ENCODE results near the gene C11orf54. TPM values are rescaled to one million over a fixed set of nuclear protein-coding genes. Genes with fewer than 3 reads are reported as not detected.

The C11orf54 gene
- polyA plus RNA-seq, 1 donor (not counting 4 experiments of a cell fraction or from before 2014, with no cell fraction given), result 11.9 TPM

- TF ChIP-seq CTCF (optimal IDR thresholded peaks at IDR 0.05 in 1 of 3, IDR thresholded peaks at IDR 0.05 in 1 of 3, conservative IDR thresholded peaks at IDR 0.05 in 1 of 3; ENCODE audit: extremely low read depth in 1 of 3, insufficient read depth in 2 of 3, low read length in 3 of 3) (no peak), EZH2 (IDR thresholded peaks at IDR 0.05; ENCODE audit: low read length) (no peak)
- Histone ChIP-seq H3K27ac (ENCODE audit: control insufficient read depth, insufficient read depth, low read length) (peak overlapping the region; percentile 95), H3K79me2 (ENCODE audit: control insufficient read depth, insufficient read depth, low read length) (peaks cover 47% of the 10 kb centered on the region), H2AFZ (ENCODE audit: control insufficient read depth, low read length) (peak overlapping the region; percentile 98), H3K9me3 (ENCODE audit: control insufficient read depth, low read depth, low read length) (no peaks in the 10 kb centered on the region), H3K9me1 (ENCODE audit: control insufficient read depth, extremely low read depth, insufficient read depth, low read length) (no peaks in the 10 kb centered on the region), H4K20me1 (ENCODE audit: control insufficient read depth, extremely low read depth, insufficient read depth, low read length) (peaks cover 12% of the 10 kb centered on the region), H3K4me1 (ENCODE audit: control insufficient read depth, extremely low read depth, insufficient read depth, low read length) (peaks cover 27% of the 10 kb centered on the region), H3K9ac (ENCODE audit: control insufficient read depth, extremely low read depth, insufficient read depth, low read length) (peak overlapping the region; percentile 98), H3K4me3 (ENCODE audit: control insufficient read depth in 2 of 3, extremely low read depth in 1 of 3, insufficient read depth in 2 of 3, low read depth in 1 of 3, low read length in 3 of 3) (peak overlapping the region; percentile 85 to 97 (median 90)), H3K27me3 (ENCODE audit: control insufficient read depth, extremely low read depth, insufficient read depth, low read length) (no peaks in the 10 kb centered on the region), H3K36me3 (ENCODE audit: control insufficient read depth in 2 of 2, extremely low read depth in 1 of 2, insufficient read depth in 2 of 2, low read length in 2 of 2) (peaks cover 1 to 5% of the 10 kb centered on the region in 2 experiments), H3K4me2 (ENCODE audit: control insufficient read depth, extremely low read depth, insufficient read depth, low read depth, low read length) (peak overlapping the region; percentile 86)
- dilution Hi-C loops (cut with MboI; ENCODE audit: extremely low pct_ligation_motif_present, low sequenced_read_pairs), result no loop called here
- no peak for FAIRE-seq
- DNase-seq (ENCODE audit: low read depth, low spot score), result no peak
These were observed 42.3 kb downstream of the C11orf54 start for GRCh38 chr11:93783765-93784144.

GRCh38 chr11:93784145-93784934, 42.9 kb downstream of the C11orf54 start, which contains the start of gene MED17:
Gene MED17, plus strand, starts transcription at chr11:93784282. Its CDS starts 232 bp downstream, at chr11:93784514.
- Histone ChIP-seq H3K4me3 (ENCODE audit: control insufficient read depth in 2 of 3, extremely low read depth in 1 of 3, insufficient read depth in 2 of 3, low read depth in 1 of 3, low read length in 3 of 3) (peak within 1 kb of the TSS; percentile 85 to 97 (median 90)), H3K27ac (ENCODE audit: control insufficient read depth, insufficient read depth, low read length) (peak within 1 kb of the TSS; percentile 95), H3K9ac (ENCODE audit: control insufficient read depth, extremely low read depth, insufficient read depth, low read length) (peak within 1 kb of the TSS; percentile 98), H2AFZ (ENCODE audit: control insufficient read depth, low read length) (peak within 1 kb of the TSS; percentile 98), H3K4me2 (ENCODE audit: control insufficient read depth, extremely low read depth, insufficient read depth, low read depth, low read length) (peak within 1 kb of the TSS; percentile 86), H4K20me1 (ENCODE audit: control insufficient read depth, extremely low read depth, insufficient read depth, low read length) (peaks cover 12% of the 10 kb centered on the region), H3K4me1 (ENCODE audit: control insufficient read depth, extremely low read depth, insufficient read depth, low read length) (peaks cover 27% of the 10 kb centered on the region), H3K9me1 (ENCODE audit: control insufficient read depth, extremely low read depth, insufficient read depth, low read length) (no peaks in the 10 kb centered on the region), H3K27me3 (ENCODE audit: control insufficient read depth, extremely low read depth, insufficient read depth, low read length) (no peaks in the 10 kb centered on the region), H3K79me2 (ENCODE audit: control insufficient read depth, insufficient read depth, low read length) (peaks cover 52% of the 10 kb centered on the region), H3K9me3 (ENCODE audit: control insufficient read depth, low read depth, low read length) (no peaks in the 10 kb centered on the region), H3K36me3 (ENCODE audit: control insufficient read depth in 2 of 2, extremely low read depth in 1 of 2, insufficient read depth in 2 of 2, low read length in 2 of 2) (peaks cover 3 to 11% of the 10 kb centered on the region in 2 experiments)
- FAIRE-seq (peak; percentile 66), DNase-seq (ENCODE audit: low read depth, low spot score) (peak; percentile 28)
- TF ChIP-seq EZH2 (IDR thresholded peaks at IDR 0.05; ENCODE audit: low read length), result no peak
- peak; percentile 41 to 42 (median 42) for TF ChIP-seq CTCF (optimal IDR thresholded peaks at IDR 0.05 in 1 of 3, IDR thresholded peaks at IDR 0.05 in 1 of 3, conservative IDR thresholded peaks at IDR 0.05 in 1 of 3; ENCODE audit: extremely low read depth in 1 of 3, insufficient read depth in 2 of 3, low read length in 3 of 3)
- dilution Hi-C loops (cut with MboI; ENCODE audit: extremely low pct_ligation_motif_present, low sequenced_read_pairs), result no loop called here

Data from keratinocyte (primary cell).